ENCODE data around the gene GALNT10.

The GALNT10 gene

DNA sequence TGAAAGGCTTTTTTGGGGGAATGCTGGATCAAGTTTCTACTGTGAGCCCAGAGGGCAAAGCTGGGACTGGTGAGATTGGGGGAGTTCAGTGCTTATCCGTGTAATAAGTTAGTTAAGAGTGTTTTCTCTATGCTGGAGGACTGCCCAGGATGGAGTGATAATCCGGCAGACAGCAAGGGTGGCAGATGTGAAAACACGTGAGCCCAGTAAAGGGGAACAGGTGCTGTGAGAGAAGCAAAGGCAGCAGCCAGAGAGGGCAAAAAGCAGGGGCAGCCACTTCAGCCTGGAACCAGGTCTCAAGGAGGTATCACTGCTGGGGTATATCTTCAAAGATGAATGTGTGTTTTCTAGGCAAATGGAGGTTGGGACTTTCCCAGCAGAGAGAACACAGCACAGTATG, 53.9 kb downstream of the GALNT10 start:
- no peak for DNase-seq (ENCODE audit: low spot score)
- in situ Hi-C loops (cut with MboI; ENCODE audit: low pct_unique_long_range_greater_than_20kb, low sequenced_read_pairs, unreplicated experiment), result no loop called here
- TF ChIP-seq, protein P1, sequence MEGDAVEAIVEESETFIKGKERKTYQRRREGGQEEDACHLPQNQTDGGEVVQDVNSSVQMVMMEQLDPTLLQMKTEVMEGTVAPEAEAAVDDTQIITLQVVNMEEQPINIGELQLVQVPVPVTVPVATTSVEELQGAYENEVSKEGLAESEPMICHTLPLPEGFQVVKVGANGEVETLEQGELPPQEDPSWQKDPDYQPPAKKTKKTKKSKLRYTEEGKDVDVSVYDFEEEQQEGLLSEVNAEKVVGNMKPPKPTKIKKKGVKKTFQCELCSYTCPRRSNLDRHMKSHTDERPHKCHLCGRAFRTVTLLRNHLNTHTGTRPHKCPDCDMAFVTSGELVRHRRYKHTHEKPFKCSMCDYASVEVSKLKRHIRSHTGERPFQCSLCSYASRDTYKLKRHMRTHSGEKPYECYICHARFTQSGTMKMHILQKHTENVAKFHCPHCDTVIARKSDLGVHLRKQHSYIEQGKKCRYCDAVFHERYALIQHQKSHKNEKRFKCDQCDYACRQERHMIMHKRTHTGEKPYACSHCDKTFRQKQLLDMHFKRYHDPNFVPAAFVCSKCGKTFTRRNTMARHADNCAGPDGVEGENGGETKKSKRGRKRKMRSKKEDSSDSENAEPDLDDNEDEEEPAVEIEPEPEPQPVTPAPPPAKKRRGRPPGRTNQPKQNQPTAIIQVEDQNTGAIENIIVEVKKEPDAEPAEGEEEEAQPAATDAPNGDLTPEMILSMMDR (IDR thresholded peaks at IDR 0.05; ENCODE audit: extremely low read depth, insufficient read depth, missing control alignments), result no peak

DNA sequence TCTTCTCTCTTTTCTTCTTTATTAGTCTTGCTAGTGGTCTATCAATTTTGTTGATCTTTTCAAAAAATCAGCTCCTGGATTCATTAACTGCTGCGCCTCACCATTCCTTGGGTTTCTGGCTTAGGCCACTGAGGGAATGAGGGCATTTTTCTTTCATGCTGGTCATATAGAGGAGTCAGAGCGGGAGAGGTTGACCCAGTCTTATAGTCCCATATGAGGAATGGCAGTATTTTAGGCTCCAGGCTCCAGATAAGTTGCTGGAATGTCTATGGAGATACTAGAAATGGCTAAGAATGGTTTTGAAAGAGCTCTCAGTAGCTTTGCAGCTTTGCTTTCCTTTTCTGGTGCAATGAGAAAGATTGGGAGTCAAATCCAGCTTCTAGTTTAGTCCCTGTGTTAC, 58.2 kb downstream of the GALNT10 start:
- in situ Hi-C loops (cut with MboI; ENCODE audit: low pct_unique_long_range_greater_than_20kb, low sequenced_read_pairs, unreplicated experiment), result no loop called here
- no peak for DNase-seq (ENCODE audit: low spot score)
- TF ChIP-seq, protein P1 (IDR thresholded peaks at IDR 0.05; ENCODE audit: extremely low read depth, insufficient read depth, missing control alignments), result no peak

DNA sequence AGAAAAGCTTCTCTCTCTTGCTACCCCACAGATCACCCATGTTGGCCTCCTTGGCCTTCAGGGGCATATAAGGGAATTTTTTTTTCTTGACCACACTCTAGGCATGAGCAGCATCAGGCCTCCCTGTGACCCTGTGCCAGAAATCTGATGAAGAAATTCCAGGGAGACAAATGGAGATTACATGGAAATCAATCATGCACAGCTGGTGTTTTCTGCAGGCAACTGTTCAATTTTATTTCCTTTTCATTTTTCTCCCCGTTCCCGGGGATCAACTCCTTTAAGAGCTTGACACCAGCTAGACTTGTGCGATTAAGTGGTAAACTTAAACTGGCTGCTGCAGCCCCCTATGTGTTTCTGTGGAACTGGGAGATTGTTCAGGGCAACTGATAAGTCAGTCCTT, 59.3 kb downstream of the GALNT10 start:
- in situ Hi-C loops (cut with MboI; ENCODE audit: low pct_unique_long_range_greater_than_20kb, low sequenced_read_pairs, unreplicated experiment), result no loop called here
- DNase-seq (ENCODE audit: low spot score), result no peak
- TF ChIP-seq, protein P1 (IDR thresholded peaks at IDR 0.05; ENCODE audit: extremely low read depth, insufficient read depth, missing control alignments), result no peak

DNA sequence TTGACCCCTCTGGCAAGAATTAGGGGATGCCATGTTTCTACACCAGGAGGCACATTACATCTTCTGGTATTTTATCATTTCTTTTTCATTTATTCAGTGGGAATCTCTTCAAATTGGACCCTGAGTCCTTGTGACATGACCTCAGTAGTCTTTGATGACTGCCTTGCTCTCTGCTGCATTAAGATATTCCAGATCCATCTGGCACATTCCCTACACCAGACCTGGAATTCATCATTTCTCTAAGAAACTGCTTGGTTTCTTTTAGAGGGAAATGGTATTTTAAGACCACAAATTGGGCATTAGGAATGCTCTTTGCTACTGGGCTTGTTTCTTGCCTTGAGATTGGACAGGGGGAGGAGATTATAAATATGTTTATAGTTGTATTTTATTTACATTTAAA, 61.0 kb downstream of the GALNT10 start:
- TF ChIP-seq, protein P1 (IDR thresholded peaks at IDR 0.05; ENCODE audit: extremely low read depth, insufficient read depth, missing control alignments), result no peak
- in situ Hi-C loops (cut with MboI; ENCODE audit: low pct_unique_long_range_greater_than_20kb, low sequenced_read_pairs, unreplicated experiment), result no loop called here

DNA sequence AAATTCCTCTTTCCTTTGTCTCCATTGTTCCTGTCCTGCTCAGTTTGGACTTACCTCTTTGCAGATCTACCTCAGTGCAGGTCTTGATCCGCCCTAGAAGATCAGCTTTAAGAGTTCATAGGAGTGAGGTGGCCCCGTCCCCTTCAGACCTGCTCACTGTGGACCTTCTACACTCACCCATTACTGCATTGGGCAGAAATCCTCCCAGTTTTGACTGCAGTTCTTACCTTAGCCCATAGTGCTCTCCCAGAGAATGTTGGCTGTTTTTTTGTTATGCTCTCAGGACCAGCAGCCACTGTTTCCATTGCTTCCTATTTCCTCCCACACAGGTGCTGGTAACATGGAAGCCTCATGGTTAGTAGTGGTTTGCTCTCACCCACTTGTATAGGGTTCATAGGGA, 63.3 kb downstream of the GALNT10 start:
- TF ChIP-seq, protein P1 (IDR thresholded peaks at IDR 0.05; ENCODE audit: extremely low read depth, insufficient read depth, missing control alignments), result no peak
- in situ Hi-C loops (cut with MboI; ENCODE audit: low pct_unique_long_range_greater_than_20kb, low sequenced_read_pairs, unreplicated experiment), result no loop called here
- DNase-seq (ENCODE audit: low spot score), result no peak

More for the DNA sequence above, 61.0 kb downstream of the GALNT10 start:
- no peak for DNase-seq (ENCODE audit: low spot score)

DNA sequence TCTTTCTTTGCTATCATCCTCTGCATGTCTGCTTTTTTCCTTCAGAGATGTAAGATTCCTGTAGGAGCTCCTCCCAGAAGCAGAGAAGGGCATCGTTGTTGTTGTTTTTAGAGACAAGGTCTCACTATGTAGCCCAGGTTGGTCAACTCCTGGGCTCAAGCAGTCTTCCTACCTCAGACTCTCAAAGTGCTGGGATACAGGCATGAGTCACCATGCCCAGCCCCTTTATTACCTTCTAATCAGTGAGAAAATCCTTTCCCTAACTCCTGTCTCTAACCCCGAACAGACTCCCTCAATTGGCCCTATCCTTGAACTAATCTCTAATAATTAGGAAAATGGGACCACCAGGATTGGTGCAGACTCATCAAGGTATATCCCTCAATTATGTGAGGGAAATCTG, 64.4 kb downstream of the GALNT10 start:
- TF ChIP-seq, protein P1 (IDR thresholded peaks at IDR 0.05; ENCODE audit: extremely low read depth, insufficient read depth, missing control alignments), result no peak
- in situ Hi-C loops (cut with MboI; ENCODE audit: low pct_unique_long_range_greater_than_20kb, low sequenced_read_pairs, unreplicated experiment), result no loop called here
- DNase-seq (ENCODE audit: low spot score), result no peak

DNA sequence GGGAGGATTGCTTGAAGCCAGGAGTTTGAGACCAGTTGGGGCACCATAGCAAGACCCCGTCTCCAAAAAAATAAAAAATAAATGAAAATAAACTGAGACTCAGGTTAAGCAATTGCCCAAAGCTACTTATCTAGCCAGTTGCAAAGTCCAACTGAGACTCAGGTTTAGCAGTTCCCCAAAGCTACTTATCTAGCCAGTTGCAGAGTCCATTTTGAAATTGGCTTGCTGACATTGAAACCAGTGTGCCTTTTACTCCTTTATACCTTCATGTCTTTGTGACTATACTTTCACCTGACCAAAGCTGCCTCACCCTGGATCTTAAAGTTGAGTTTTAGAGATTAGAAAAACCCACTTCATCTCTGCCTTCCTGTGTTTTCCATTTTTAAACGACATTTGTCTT, 66.5 kb downstream of the GALNT10 start:
- in situ Hi-C loops (cut with MboI; ENCODE audit: low pct_unique_long_range_greater_than_20kb, low sequenced_read_pairs, unreplicated experiment), result no loop called here
- DNase-seq (ENCODE audit: low spot score), result no peak
- TF ChIP-seq, protein P1 (IDR thresholded peaks at IDR 0.05; ENCODE audit: extremely low read depth, insufficient read depth, missing control alignments), result no peak

Data from GM13977 (cell line).